GM18907 (cell line): ENCODE results near the gene TMEM141.
"Not testable (repeated sequence)": the region's sequence is repeated elsewhere in the genome, so short reads cannot be mapped to it uniquely, and the experiment has no call there.

Experiments
- ATAC-seq: cut with Tn5 transposase; IDR thresholded peaks from one replicate; pipeline ENCODE4 v1.9.1; 2021; ENCODE audit warnings: mild to moderate bottlenecking, moderate library complexity; ENCODE audit not compliant: unreplicated experiment

TMEM141 gene

DNA sequence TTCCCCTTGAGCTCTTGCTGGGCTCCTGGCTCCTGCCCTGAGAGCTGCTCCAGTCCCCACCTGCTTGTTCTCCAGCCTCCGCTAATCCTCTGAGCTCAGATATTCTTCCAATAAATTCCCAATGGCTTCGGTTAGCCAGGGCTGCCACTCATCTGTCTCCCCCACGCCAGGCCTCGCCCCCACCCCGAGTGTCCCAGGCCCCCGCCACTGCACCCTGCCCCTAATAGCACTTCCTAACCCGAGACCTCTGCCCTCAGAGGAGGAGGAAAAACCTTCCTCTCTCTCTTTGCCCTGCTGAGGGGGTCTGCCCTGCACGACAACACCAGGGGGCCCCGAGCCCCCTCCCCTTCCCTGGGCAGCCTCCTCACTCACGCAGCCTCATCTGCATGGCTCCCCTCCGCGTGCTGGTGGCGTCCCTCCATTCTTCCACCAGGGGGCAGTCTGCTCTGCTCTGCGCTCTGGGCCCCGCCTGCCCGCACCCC, 21.4 kb upstream of the TMEM141 start:
- no peak for ATAC-seq

DNA sequence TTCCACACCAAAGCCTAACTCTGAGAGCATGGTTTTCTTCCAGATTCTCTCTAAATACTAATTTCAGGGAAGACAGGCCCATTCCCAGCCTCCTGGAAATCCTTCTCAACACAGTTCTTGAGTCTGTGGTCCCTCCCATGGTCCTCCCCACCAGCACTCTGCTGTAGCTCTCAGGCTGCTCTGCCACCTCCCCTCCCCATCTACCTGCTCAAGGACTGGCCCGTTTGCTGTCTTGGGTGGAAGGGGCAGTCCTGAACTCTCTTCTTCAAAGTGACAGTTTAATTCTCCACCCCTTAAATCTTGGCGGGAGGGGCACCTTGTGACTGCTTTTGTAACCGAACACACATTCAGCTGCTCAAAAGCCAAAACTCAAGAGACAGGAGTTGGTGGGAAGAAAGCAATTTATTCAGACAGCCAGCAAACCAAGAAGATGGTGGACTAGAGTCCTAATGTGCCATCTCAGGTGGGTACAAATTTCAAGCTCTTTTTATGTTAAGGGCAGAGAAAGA, 19.2 kb upstream of the TMEM141 start:
- ATAC-seq: no peak

DNA sequence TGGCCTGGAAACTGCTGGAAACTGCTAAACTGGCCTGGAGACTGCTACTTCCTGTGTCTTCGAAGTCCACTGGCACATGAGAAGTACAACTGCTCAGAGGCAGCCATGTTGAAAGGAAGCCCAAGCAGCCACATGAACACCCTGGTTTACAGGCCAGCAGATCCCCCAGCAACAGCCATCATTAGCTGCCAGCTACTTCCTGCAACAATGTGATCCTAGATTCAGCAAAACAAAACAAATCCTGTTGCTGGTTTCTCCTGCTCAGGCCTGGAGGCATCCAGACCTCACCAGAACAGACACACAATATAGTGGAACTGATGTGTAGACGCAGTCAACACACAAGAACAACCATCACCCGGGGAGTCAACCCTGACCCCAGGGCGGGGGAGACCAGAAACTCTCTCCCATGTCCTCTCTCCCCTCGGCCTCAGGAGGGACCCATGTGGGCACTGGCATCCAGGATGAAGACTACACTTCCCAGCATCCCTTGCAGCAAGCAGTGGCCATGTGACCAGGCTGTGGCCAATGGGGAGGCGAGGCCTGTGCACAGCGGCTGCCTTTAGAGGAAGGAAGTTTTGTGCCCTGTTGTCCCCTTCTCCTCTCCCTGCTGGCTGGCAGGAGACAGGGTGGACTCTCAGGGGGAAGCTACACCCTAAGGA, 17.6 kb upstream of the TMEM141 start:
- ATAC-seq: no peak

DNA sequence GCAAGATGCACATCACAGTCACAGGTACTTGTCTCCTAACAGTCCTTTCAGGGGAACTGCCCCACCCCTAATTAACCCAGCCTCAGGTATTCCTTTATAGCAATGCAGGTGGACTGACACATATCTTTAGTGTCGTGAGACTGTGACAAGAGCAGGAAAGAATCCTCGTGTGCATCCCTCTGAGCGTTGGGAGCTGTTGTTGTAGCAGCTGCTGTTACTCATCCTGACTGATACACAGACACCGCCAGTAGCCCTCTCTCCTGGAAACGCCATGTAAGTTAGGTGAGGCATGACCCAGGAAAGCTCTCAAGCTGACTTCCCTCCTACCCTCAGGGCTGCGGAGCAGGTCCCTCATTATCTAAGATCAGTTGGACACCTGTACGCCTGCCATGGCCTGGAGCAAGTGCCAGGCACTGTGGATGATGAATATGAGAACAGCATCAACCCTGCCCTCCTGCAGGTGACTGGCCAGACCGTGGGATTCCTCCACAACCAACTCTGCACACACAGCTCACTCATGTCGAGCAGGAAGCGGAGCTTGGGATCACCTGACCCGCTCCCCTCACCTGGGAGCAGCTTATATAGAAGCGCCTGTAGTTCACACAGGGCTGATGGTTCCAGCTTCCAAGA, 16.6 kb upstream of the TMEM141 start:
- no peak for ATAC-seq

DNA sequence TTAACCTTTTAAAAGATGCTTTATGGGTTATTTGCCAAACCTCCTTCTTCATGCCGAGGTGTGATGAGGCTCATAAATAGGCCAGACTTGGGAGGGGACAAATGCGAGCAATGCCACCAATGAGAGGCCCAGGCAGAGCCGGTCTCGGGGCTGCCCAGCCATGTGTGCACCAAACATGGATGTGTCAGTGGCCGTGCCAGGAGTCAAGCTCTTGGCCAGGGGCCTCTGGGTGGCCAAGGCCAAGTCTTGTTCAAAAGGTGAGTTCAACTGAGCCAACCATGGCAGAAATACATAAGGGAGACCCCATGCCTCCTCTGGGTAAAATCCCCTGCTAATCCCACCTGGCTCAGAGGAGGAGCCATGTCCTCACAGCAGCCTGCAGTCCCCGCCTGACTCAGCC, 16.0 kb upstream of the TMEM141 start:
- no peak for ATAC-seq

DNA sequence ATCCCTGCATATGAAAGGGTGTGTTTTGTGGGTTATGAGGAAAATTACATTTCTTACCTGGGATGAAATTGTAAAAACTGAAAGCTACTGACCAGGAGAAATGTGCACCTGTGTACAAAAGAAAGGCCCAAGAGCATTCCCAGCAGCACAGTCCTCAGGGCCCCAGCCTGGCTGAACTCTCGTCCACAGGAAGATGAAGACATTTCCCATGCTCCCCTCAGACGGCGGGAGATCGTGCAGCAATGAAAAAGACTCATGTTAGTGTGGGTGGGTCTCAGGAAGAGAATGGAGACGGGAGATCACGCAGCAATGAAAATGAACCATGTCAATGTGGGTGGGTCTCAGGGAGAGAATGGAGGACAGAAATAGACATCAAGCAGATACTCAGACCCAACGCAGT, 14.2 kb upstream of the TMEM141 start:
- ATAC-seq: no peak

DNA sequence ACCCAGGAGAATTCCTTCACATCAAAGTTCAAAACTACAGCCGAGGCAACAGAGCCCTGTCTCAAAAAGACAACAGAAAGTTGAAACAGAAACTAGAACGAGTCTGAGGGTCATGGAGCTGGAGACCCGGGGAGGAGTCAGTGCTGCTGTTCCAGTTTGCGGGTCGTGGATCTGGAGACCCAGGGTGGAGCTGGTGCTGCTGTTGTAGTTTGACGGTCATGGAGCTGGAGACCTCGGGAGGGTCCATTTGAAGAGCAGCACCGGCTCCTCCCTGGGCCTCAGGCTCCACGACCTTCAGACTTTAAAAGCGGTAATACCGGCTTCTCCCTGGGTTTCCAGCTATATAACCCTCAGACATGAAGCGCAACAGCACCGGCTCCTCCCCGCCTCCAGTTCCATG, 13.8 kb upstream of the TMEM141 start:
- no peak for ATAC-seq

DNA sequence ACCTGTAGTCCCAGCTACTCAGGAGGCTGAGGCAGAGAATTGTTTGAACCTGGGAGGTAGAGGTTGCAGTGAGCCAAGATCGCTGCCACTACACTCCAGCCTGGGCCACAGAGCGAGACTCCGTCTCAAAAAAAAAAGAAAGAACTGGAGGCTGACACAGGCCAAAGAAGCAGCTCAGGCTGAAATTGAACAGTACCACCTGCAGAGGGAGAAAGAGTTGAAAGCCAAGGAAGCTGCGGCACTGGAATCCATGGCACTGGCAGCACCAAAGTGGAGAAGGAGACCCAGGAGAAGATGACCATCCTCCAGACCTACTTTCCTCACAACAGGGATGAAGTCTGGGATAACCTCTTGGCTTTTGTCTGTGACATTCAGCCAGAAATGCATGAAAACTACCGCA, 11.3 kb upstream of the TMEM141 start:
- ATAC-seq: no peak

DNA sequence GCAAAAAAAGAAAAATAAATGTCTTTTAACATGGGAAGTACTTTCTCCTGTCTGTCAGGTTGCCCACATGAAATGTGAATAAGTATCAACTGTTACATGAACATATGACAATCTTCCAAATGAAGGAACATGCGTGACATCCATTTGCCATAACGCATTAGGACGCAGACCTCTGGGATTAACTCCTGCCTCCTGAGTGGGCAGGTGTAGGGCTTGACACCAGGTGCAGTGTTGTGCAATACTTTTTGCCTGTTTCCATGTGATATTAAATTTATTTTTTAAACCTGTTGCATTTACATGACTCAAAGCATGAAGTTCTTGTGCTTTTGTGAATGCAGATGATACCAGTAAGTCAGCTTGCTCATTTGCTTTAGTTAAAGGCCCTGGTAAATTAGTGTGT, 8.7 kb upstream of the TMEM141 start:
- no peak for ATAC-seq

DNA sequence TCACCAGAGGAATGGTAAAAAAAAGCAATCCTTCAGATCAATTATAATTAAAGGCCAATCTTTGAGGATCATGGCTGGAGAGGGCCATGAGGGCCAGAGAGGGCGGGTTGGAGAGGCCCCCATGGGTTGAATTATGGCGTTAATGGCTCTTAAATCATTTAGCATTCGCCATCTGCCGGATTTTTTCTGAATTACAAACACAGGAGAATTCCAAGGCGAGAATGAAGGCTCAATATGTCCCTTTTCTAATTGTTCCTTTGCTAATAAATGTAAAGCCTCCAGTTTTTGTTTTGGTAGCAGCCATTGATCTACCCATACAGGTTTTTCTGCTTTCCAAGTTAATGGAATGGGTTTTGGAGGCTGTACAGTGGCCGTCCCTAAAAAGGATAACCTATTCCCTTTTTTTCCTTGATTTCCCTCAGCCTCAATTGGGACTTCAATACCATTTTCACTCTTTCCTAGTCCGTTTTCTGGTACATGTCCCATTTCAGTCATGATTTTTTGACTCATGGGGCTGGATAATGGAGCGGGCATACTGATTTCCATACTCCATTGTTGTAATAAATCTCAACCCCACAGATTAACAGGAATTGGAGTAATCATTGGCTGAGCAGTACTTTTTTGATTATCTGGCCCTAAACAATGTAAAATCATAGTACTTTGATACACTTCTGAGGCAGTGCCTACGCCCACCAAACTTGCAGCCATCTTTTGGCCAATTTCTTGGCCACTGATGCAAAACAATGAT, 6.7 kb upstream of the TMEM141 start:
- ATAC-seq: no peak

DNA sequence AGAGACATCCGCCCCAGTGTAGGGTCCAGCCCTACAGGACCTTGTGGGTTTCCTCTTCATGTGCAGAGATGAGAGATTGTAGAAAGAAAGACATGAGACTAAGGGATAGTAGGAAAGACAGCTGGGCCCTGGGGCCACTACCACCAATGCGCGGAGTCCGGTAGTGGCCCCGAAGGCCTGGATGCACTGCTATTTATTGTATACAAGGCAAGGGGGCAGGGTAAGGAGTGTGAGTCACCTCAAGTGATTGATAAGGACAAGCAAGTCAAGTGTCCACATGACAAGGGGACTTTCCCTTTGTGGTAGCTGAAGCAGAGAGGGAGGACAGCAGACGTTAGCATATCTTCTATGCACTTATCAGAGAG, 6.2 kb upstream of the TMEM141 start:
- ATAC-seq: no peak

DNA sequence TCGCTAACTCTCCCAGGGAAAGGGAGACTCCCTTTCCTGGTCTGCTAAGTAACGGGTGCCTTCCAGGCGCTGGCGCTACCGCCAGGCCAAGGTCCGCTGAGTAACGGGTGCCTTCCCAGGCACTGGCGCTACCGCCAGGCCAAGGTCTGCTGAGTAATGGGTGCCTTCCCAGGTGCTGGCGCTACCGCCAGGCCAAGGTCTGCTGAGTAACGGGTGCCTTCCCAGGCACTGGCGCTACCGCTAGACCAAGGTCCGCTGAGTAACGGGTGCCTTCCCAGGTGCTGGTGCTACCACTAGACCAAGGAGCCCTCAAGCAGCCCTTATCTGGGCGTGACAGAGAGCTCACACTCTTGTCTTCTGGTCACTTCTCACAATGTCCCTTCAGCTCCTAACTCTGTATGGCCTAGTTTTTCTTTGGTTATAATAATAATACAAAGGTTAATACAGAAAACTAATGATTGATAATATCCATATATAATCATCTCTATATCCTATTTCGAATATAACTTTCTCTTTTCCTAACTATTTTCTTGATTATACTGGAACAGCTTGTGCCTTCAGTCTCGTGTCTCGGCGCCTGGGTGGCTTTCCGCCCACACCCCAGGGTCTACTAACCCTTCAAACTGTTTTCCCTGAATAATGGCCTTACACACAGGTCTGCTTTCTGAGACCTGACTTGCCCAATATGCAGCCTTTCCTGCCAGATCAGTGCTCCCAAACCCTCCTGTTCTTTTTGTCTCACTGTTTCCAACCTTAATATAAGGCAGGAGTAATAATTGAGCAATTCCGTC, 5.4 kb upstream of the TMEM141 start:
- ATAC-seq: not testable (repeated sequence)

DNA sequence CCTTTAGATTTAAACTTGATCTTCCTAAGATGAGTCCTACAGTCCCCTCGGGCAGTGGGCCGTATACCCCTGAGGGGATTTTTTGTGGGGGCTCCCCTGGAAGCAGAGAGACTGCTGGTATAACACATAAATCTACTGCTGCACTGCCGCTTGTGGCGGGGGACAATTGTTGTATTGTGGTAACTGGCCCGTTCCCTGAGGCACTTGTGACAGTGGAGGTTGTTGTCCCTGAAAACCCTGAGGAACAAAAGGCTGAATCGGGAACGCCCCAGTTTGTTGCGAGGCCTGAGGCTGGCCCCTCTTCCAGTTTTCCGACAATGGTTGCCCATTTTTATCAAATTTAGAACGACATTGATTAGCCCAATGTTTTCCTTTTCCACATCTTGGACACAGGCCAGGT, 4.7 kb upstream of the TMEM141 start:
- ATAC-seq: no peak

DNA sequence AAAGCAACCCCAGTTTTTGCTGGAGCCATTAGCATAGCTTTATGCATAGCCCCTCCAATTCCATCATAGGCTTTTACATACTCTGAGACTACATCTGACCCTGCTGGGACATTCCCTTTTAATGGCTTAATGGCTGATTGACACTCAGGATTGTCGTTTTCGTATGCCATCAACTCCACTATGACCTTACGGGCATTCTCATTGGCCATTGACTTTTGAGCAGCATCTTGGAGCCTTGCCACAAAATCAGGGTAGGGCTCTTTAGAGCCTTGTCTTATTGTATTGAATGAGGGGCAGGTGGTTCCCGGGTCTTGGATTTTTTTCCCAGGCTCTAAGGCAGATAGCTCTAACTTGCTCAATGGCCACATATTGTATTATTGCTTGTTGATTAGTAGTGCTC, 4.2 kb upstream of the TMEM141 start:
- not testable (repeated sequence) for ATAC-seq

DNA sequence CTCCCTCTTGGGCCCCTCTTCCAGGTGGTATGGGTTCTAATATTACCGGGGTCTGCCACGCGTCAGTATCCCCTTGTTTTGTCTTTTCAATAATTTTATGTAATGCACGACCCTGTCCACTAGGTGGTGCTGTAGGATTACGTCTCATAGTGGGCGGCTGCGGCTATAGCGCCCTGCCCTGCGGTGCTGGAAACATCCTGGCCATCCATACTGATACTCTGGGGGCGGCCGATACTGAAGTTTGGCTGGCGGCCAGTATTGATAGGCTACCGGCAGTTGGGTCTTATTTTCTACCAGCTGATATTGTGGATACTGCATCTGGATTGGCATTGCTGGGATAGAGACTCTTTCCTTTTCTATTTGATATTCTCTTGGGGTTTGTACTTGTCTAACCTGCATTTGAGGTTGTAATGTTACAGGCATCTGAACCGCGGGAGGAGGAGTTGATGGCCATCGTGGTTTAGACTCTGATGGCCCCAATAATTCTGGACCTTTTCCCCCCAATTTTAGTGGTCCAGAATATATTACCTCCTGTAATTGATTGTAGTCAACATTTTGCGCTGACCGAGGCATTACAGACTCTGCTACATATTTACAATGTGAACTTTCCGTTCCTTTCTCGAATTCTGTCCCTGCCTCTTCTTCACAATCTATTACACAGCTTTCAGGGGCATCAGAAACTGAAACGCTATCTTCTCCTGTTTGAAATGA, 3.3 kb upstream of the TMEM141 start:
- no peak for ATAC-seq

DNA sequence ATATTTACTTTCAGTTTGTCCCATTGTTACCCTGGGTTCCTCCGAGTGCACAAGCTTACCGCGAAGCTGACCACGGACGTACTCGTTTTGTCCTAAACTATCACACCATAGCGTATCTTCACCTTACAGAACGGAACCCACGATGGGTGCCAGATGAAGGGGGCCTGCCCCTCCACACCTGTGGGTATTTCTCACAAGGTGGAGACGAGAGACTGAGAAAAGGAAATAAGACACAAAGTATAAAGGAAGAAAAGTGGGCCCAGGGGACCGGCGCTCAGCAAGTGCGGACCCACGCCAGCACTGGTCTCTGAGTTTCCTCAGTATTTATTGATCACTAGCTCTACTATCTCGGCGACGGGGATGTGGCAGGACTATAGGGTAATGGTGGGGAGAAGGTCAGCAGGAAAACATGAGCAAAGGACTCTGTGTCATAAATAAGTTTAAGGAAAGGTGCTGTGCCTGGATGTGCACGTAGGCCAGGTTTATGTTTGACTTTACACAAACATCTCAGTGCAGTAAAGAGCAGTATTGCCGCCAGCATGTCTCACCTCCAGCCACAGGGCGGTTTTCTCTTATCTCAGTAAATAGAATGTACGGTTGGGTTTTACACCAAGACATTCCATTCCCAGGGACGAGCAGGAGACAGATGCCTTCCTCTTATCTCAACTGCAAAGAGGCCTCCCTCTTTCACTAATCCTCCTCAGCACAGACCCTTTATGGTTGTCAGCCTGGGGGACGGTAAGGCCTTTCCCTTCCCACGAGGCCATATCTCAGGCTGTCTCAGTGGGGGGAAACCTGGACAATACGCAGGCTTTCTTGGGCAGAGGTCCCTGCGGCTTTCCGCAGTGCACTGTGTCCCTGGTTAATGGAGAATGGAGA, 2.3 kb upstream of the TMEM141 start:
- not testable (repeated sequence) for ATAC-seq

DNA sequence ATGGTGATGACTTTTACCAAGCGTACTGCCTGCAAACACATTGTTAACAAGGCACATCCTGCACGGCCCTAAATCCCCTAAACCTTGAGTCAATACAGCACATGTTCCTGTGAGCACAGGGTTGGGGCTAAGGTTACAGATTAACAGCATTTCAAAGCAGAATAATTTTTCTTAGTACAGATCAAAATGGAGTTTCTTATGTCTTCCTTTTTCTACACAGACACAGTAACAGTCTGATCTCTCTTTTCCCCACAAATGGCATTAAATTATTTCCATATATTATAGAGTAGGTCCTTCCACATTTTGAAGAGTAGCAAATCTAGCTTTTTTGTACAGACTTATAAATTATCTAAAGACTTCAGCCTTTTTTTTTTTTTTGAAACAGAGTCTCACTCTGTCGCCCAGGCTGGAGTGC, 1.6 kb upstream of the TMEM141 start:
- no peak for ATAC-seq

DNA sequence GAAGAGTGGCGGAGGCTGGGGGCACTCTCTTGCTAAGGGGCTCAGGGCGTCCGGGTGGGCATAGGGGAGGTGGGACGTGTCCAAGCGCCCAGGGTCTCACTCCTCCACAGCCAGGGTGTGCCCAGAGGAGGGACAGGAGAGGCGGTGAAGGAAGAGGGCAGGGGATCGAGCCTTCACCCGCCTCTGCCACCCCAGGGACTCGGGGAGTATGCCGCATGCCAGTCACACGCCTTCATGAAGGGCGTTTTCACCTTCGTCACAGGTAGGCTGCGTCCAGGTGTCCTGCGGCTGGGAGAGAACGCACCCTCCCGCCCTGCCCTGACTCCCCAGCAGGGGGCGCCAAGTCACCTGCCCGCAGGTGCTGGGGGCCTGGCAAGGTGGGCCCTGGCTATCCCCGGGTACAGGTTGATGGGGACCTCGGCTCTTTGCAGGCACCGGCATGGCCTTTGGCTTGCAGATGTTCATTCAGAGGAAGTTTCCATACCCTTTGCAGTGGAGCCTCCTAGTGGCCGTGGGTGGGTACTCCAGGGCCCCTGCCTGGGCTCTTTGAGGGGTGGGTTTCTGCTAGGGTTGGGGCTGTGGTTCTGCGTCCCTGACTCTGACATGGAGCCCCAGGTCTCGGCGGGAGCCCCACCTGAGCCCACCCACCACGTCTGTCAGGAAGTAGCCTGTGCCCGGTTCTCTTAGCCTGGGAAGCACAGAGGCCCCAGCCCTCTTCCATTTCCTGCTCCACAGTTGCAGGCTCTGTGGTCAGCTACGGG, 552 bp downstream of the TMEM141 start:
- peak; percentile 24 for ATAC-seq
